SU-DHL-6 (cell line): ENCODE data around the gene SERINC3.

Source experiments
- CTCF ChIP-seq: fragments of 200-600 bp; sonication (generic); IDR thresholded peaks from one replicate; pipeline ENCODE4 v1.5.1; 2017; ENCODE audit warnings: antibody characterized with exemption, mild to moderate bottlenecking, low read length, moderate library complexity; ENCODE audit not compliant: insufficient read depth, poor library complexity, severe bottlenecking
- EZH2phosphoT487 ChIP-seq: fragments of 200-600 bp; sonication (generic), shearing (Covaris generic); conservative IDR thresholded peaks from 2 replicates; pipeline ENCODE4 v1.6.1; 2018; ENCODE audit warnings: mild to moderate bottlenecking, antibody characterized with exemption, low read length, moderate library complexity, mixed read lengths

GRCh38 chr20:44552950-44553908 is 31.4 kb upstream of the SERINC3 start:
- no peak for TF ChIP-seq CTCF
- no peak for TF ChIP-seq EZH2phosphoT487
